GM12891 (cell line): ENCODE data around the gene PSG4.
"Not testable (repeated sequence)": the region's sequence is repeated elsewhere in the genome, so short reads cannot be mapped to it uniquely, and the experiment has no call there.

ENCODE experiments used
- PAX5 ChIP-seq: IDR thresholded peaks from 2 replicates; pipeline ENCODE4 v1.6.1; 2011; ENCODE audit warnings: low read length, moderate library complexity, mild to moderate bottlenecking; ENCODE audit not compliant: insufficient read depth, severe bottlenecking
- POLR2A ChIP-seq: IDR thresholded peaks from 2 replicates; pipeline ENCODE4 v1.6.1; 2011; ENCODE audit warnings: low read depth, low read length, control low read depth
- POLR2AphosphoS5 ChIP-seq: IDR thresholded peaks from 2 replicates; pipeline ENCODE4 v1.6.1; 2011; ENCODE audit warnings: low read depth, low read length, control low read depth
- POU2F2 ChIP-seq: IDR thresholded peaks from 2 replicates; pipeline ENCODE4 v1.6.1; 2011; ENCODE audit warnings: low read depth, mild to moderate bottlenecking, control low read depth, low read length, moderate library complexity
- SPI1 ChIP-seq: IDR thresholded peaks from 2 replicates; pipeline ENCODE4 v1.6.1; 2011; ENCODE audit warnings: low read depth, low read length, control low read depth
- TAF1 ChIP-seq: IDR thresholded peaks from 2 replicates; pipeline ENCODE4 v1.6.1; 2011; ENCODE audit warnings: low read depth, low read length, control low read depth

GRCh38 chr19:43247243-43247880 lies 41.9 kb upstream of the PSG4 start:
- TF ChIP-seq POLR2A, TAF1, POLR2AphosphoS5, SPI1, PAX5, POU2F2: not testable (repeated sequence)
